SU-DHL-6 (cell line): Measurements from ENCODE around the gene RIPK3.

ENCODE experiments used
- H2AFZ ChIP-seq: fragments of 200-600 bp; sonication (generic); 2 replicates; pipeline ENCODE4 v1.6.1; 2014; ENCODE audit warnings: low read depth, mild to moderate bottlenecking, moderate library complexity, mixed read lengths, antibody characterized with exemption, low read length; ENCODE audit not compliant: severe bottlenecking
- H3F3A ChIP-seq: fragments of 200-600 bp; shearing (Covaris generic); 2 replicates; pipeline ENCODE4 v1.6.0; 2016; ENCODE audit warnings: antibody characterized with exemption, mild to moderate bottlenecking; ENCODE audit not compliant: insufficient read depth
- H3K27ac ChIP-seq: fragments of 200-600 bp; sonication (generic); 2 replicates; pipeline ENCODE4 v1.5.1; 2016; ENCODE audit warnings: low read depth, mild to moderate bottlenecking, low read length, moderate library complexity, mixed read lengths
- H3K27me3 ChIP-seq: fragments of 200-600 bp; sonication (generic), shearing (Covaris generic); 2 replicates; pipeline ENCODE4 v1.6.0; 2014; ENCODE audit warnings: mild to moderate bottlenecking, low read length
- H3K36me3 ChIP-seq: fragments of 200-600 bp; sonication (generic); 2 replicates; pipeline ENCODE4 v1.6.1; 2014; ENCODE audit warnings: mild to moderate bottlenecking, low read length, mixed read lengths
- H3K4me2 ChIP-seq: fragments of 300-600, 200-600 bp; shearing (Covaris generic), sonication (generic); 2 replicates; pipeline ENCODE4 v1.6.0; 2014; ENCODE audit warnings: low read length, low read depth, mild to moderate bottlenecking; ENCODE audit not compliant: poor library complexity, severe bottlenecking
- H3K4me3 ChIP-seq: fragments of 200-600 bp; sonication (generic); 2 replicates; pipeline ENCODE4 v1.5.1; 2014; ENCODE audit warnings: antibody characterized with exemption, low read length, mild to moderate bottlenecking, mixed read lengths; ENCODE audit not compliant: insufficient read depth, poor library complexity, severe bottlenecking
- H3K79me2 ChIP-seq: fragments of 200-600 bp; sonication (generic); 2 replicates; pipeline ENCODE4 v1.6.1; 2014; ENCODE audit warnings: mild to moderate bottlenecking, low read length, moderate library complexity; ENCODE audit not compliant: insufficient read depth
- H3K9ac ChIP-seq: fragments of 200-600 bp; sonication (generic); 2 replicates; pipeline ENCODE4 v1.7.0; 2014; ENCODE audit warnings: mild to moderate bottlenecking, low read length
- H3K9me2 ChIP-seq: fragments of 200-600 bp; sonication (generic); replicated peaks from 2 replicates; pipeline ENCODE4 v1.6.1; 2014; ENCODE audit warnings: low read length; ENCODE audit not compliant: insufficient read depth
- H3K9me3 ChIP-seq: fragments of 200-600 bp; sonication (generic); 2 replicates; pipeline ENCODE4 v1.6.1; 2014; ENCODE audit warnings: low read length, mixed read lengths; ENCODE audit not compliant: insufficient read depth
- H4K20me1 ChIP-seq: fragments of 200-600 bp; sonication (generic); 2 replicates; pipeline ENCODE4 v1.6.1; 2014; ENCODE audit warnings: low read depth, mild to moderate bottlenecking, antibody characterized with exemption, low read length, moderate library complexity, mixed read lengths
- EZH2phosphoT487 ChIP-seq: fragments of 200-600 bp; sonication (generic), shearing (Covaris generic); conservative IDR thresholded peaks from 2 replicates; pipeline ENCODE4 v1.6.1; 2018; ENCODE audit warnings: mild to moderate bottlenecking, antibody characterized with exemption, low read length, moderate library complexity, mixed read lengths
- TF ChIP-seq, protein P1 (sequence below): fragments of 200-600 bp; sonication (generic); IDR thresholded peaks from one replicate; pipeline ENCODE4 v1.5.1; 2017; ENCODE audit warnings: antibody characterized with exemption, mild to moderate bottlenecking, low read length, moderate library complexity; ENCODE audit not compliant: insufficient read depth, poor library complexity, severe bottlenecking

The RIPK3 gene

DNA sequence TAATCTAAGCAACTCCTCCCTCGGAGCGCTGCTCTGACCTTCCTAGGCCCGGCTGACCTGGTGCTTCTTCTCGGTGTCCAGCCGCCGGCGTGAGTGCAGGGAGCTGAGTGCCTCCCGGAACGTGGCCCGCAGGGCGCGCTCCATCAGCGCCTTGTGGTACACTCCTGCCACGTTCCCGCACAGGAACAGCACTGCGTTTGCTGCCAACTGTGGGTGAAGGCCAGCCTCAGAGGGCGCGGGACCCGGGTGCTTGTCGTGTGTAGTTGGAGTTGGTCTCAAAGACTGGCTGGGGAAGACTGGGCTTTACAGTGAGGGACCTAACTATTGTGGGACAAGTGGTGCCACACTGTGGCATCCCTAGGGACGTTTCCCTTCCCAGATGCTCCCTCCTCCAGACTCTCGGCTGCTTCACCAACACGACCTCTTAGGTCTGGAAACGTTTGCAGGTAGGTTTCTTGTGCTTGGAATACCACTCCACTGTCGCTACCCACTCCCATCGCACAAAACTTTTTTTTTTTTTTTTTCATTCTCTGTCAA is 8.0 kb downstream of the RIPK3 start:
- H3K9me3 ChIP-seq: no peaks in the 10 kb centered on the region
- H3K9ac ChIP-seq: no peak overlapping the region
- no peaks in the 10 kb centered on the region for H4K20me1 ChIP-seq
- TF ChIP-seq EZH2phosphoT487: no peak
- TF ChIP-seq, protein P1, sequence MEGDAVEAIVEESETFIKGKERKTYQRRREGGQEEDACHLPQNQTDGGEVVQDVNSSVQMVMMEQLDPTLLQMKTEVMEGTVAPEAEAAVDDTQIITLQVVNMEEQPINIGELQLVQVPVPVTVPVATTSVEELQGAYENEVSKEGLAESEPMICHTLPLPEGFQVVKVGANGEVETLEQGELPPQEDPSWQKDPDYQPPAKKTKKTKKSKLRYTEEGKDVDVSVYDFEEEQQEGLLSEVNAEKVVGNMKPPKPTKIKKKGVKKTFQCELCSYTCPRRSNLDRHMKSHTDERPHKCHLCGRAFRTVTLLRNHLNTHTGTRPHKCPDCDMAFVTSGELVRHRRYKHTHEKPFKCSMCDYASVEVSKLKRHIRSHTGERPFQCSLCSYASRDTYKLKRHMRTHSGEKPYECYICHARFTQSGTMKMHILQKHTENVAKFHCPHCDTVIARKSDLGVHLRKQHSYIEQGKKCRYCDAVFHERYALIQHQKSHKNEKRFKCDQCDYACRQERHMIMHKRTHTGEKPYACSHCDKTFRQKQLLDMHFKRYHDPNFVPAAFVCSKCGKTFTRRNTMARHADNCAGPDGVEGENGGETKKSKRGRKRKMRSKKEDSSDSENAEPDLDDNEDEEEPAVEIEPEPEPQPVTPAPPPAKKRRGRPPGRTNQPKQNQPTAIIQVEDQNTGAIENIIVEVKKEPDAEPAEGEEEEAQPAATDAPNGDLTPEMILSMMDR: no peak
- no peak overlapping the region for H2AFZ ChIP-seq
- H3K27me3 ChIP-seq: no peaks in the 10 kb centered on the region
- H3K36me3 ChIP-seq: no peaks in the 10 kb centered on the region
- no peaks in the 10 kb centered on the region for H3K79me2 ChIP-seq
- H3K4me2 ChIP-seq: no peak overlapping the region
- H3K4me3 ChIP-seq: no peak overlapping the region
- H3F3A ChIP-seq: no peaks in the 10 kb centered on the region
- H3K27ac ChIP-seq: no peak overlapping the region
- no peaks in the 10 kb centered on the region for H3K9me2 ChIP-seq

DNA sequence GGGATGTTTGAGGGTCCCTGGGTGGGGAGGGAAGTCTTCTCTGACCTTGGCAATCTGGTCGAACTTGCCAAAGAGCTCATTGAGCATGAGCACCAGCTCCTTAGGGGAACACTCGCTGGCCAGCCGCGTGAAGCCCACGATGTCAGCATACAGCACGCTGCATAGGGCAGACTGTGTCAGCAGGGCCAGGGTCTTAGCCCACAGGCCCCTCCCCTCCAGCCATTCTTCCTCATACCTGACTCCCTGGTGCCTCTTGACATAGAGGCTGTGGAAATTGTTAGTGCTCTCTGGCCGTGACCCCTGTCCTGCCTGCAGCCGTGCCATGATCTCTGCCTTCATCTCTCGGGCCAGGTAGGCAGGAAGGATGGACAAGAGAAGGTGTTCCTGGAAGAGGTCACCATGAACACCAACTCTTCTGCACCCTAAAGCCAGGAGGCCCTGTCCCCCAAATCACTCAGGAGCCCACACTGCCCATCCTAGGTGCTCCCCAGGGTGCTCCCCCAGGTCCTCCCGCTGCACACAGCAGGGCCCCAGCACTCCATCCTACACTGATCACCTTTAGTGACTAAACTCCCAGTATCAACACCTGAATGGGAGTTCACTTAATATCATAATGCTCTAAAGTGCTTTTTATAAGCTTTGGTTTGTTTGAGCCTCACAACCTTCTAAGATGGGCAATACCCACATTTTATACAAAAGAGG is 8.7 kb downstream of the RIPK3 start:
- no peaks in the 10 kb centered on the region for H4K20me1 ChIP-seq
- no peaks in the 10 kb centered on the region for H3K36me3 ChIP-seq
- H3K9me2 ChIP-seq: no peaks in the 10 kb centered on the region
- H3K27me3 ChIP-seq: no peaks in the 10 kb centered on the region
- no peak overlapping the region for H3K4me2 ChIP-seq
- H3F3A ChIP-seq: no peaks in the 10 kb centered on the region
- no peaks in the 10 kb centered on the region for H3K79me2 ChIP-seq
- H3K9ac ChIP-seq: no peak overlapping the region
- no peaks in the 10 kb centered on the region for H3K9me3 ChIP-seq
- H2AFZ ChIP-seq: no peak overlapping the region
- no peak for TF ChIP-seq EZH2phosphoT487
- TF ChIP-seq, protein P1: no peak
- no peak overlapping the region for H3K4me3 ChIP-seq
- H3K27ac ChIP-seq: no peak overlapping the region

DNA sequence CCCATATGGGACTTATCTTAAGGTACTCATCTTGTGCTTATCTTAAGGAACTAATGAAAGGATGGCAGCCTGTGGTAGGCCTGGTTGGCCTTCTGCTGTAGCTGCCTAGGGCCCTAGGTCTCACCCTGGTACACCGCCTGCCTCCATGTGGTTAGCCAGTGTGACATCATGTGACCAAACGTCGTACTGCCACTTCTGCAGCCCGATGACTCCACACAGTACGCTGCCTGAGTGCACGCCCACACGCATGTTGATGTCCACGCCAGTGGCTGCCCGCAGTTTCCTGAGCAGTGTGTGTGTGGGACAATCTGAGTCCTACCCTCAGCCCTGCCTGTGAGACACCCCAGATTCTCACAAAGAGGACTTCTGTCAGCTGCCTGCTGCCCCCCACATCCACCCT is 10.1 kb downstream of the RIPK3 start:
- no peak overlapping the region for H3K4me2 ChIP-seq
- TF ChIP-seq, protein P1: no peak
- TF ChIP-seq EZH2phosphoT487: no peak
- H3K9me3 ChIP-seq: no peaks in the 10 kb centered on the region

More for the DNA sequence above, 10.1 kb downstream of the RIPK3 start:
- H3K9me2 ChIP-seq: no peaks in the 10 kb centered on the region
- H3K27ac ChIP-seq: no peak overlapping the region
- no peaks in the 10 kb centered on the region for H3F3A ChIP-seq
- H3K4me3 ChIP-seq: no peak overlapping the region
- H3K36me3 ChIP-seq: no peaks in the 10 kb centered on the region
- no peaks in the 10 kb centered on the region for H3K27me3 ChIP-seq
- H2AFZ ChIP-seq: no peak overlapping the region
- no peak overlapping the region for H3K9ac ChIP-seq
- no peaks in the 10 kb centered on the region for H4K20me1 ChIP-seq
- no peaks in the 10 kb centered on the region for H3K79me2 ChIP-seq
